Activated CD4-positive, CD25-positive, alpha-beta regulatory T cell treated with anti-CD3 and anti-CD28 coated beads, Interleukin-2, amount 50 U/mL, for 16 hours (primary cell): ENCODE data around the gene SULT4A1.
"Not testable (repeated sequence)": the region's sequence is repeated elsewhere in the genome, so short reads cannot be mapped to it uniquely, and the experiment has no call there.

Experiments
- DNase-seq: peaks from one replicate; pipeline ENCODE4 v3.0.0-alpha.2; 2020; ENCODE audit warnings: low read depth, low spot score

SULT4A1 gene

DNA sequence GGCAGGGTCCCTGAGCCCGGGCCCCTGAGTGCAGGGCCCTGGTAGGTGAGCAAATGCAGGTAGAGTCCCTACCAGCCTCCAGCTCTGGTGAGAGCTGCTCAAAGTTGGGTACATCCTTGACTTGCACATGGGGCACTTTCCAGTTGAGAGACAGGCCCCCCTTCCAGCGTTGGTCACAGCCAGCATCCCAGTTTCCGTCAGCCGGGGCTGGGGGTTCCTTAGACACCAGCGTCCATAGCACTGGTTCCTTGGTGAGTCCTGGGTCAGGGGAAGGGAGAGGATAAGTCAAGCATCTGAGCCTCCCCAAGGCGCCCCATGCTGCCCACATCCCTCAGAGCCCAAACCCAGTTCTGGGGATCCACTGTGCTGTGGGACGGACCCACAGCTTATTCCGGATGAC lies 23.9 kb upstream of the SULT4A1 start:
- DNase-seq = no peak

DNA sequence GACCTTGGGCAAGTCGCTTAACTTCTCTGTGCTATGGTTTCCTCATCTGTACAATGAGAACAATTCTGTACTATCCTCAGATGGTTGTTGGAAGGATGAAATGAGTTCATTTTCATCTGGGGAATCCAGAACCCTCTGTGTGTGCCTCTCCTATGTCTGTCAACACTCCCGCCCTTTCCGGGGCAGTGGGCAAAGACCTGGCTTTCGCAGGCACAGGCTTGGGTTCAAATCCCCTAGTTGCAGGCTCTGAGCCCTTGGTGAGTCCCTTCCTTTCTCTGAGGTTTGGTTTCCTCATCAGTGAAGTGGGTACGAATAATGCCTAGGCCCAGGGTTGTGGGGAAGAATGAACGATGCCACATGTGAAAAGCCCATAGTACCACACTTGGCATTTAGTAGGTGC lies 23.5 kb upstream of the SULT4A1 start:
- no peak for DNase-seq

DNA sequence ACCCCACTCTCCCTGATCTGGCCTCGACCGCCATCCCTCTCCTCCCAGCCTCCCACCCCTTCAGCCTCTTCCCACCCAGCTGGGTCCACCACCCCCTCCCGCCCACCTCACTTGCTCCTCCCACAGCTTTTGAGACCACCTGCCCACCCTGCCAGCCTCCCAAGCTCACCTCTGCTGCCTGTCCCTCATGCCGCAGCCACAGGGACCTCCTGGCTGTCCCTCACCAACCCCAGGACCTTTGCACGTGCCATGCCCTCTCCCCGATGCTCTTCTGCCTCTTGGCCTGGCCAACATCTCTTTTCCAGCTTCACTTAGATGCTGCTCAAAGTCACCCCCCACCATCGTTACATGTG lies 23.0 kb upstream of the SULT4A1 start:
- DNase-seq = no peak

- no peak for DNase-seq
These were observed 22.4 kb upstream of the SULT4A1 start for GRCh38 chr22:43884600-43885318.

- DNase-seq = no peak
These were observed 21.6 kb upstream of the SULT4A1 start for GRCh38 chr22:43883719-43884415.

DNA sequence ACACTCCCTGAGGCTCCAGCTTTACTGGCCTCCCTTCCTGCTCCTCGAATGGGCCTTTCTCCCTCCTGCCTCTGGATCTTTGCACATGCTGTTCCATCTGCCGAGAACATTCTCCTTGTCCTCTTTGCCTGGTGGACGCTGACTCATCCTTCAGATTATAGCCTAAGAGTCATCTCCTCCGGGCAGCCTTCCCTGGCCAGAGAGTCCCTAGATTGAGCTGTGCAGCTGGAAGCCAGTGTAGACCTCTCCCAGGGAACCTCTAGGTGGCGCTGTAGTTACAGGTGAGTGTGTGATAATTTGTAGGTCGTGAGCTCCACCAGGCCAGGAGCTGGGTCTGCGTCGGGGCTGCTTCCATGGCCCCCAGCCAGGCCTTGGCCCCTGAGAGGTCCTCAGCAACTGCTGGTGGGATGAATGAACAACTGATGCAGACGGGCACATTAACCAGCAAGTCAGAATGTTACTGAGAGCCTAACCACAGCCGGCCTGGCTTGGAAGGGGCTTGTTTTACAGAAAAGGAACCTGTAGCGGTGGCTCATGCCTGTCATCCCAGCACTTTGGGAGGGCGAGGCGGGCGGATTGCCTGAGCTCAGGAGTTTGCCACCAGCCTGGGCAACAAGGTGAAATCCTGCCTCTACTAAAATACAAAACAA lies 20.8 kb upstream of the SULT4A1 start:
- DNase-seq = no peak

DNA sequence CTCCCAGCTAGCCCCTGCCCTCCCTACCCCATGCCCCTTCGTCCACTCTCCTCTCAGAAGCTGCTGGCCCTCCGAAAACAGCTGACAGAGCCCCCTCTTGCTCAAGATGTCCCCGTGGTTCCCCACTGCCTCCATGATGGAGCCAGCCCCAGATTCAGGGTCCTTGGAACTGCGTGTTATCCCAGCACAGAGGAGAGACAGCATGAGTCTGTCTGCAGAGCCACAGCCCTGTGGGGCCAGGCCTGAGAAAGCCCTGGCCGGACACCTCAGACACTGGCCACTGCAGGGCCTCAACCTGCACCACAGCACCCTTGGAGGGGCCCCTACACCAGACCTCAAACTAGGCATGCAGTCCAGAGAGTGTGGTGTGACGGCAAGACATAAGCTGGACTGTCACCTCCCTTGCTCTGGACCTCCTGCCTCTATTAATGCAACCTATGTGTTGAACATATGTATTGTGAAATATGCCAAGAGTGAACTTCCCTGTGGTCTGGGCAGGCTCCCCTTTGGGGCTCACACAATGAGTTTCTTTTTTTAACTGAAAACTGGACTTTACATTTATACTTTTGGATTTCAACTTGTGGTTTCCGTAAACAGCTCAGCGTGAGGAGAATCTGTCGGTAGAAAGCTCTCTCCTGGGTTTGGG lies 19.9 kb upstream of the SULT4A1 start:
- DNase-seq = no peak

- no peak for DNase-seq
These were observed 19.1 kb upstream of the SULT4A1 start for GRCh38 chr22:43881091-43882061.

DNA sequence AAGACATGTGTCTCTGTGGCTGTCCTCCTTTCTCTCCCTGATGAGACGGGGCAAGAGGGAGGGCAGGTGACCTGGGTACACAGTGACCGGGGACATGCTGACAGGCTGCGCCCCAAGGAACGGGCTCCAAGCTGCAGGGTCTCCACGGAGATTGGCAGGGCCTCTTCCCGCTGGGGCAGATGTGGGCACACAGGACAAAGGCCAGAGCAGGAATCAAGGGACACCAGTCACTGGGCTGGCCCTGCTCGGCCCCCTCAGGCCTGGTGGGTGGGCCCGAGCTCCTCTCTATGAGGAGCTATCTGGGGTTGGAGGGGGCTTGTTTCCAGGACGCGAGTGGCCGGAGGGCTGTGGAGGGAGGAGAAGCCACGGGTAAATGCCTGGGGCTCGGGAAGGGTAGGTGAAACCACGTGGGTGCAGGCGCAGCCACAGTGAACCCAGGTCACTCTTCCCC lies 18.3 kb upstream of the SULT4A1 start:
- DNase-seq = no peak

- no peak for DNase-seq
These were observed 17.7 kb upstream of the SULT4A1 start for GRCh38 chr22:43879901-43880540.

- DNase-seq = no peak
These were observed 16.7 kb upstream of the SULT4A1 start for GRCh38 chr22:43878831-43879550.

GRCh38 chr22:43878079-43878795 lies 15.9 kb upstream of the SULT4A1 start:
- DNase-seq = no peak

DNA sequence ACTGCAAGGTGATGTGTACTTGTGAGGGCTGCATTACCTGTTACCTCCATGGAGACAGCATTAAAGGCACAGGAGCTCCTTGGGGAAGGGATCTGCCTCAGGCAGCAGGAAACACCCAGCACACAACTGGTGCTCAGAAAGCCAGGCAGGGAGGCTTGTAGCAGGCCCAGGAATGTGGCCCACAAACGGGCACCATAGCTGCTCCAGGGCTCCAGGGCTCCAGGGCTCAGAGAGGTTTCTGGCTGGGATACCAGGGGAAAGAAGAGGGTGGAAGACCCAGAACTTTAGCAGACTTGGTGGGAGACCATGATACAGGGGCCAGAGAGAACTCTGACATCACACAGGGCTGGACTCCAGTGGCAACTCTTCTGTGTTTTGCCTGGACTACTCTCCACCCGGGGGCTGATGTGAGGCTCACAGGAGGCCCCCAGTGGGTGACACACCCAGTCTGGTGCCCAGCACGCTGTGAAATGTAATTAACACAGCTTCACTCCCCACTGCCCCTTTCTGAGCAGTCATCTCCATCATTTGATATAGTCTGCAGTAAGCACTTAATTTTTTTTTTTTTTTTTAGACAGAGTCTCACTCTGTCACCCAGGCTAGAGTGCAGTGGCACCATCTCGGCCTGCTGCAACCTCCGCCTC lies 14.7 kb upstream of the SULT4A1 start:
- DNase-seq = no peak

DNA sequence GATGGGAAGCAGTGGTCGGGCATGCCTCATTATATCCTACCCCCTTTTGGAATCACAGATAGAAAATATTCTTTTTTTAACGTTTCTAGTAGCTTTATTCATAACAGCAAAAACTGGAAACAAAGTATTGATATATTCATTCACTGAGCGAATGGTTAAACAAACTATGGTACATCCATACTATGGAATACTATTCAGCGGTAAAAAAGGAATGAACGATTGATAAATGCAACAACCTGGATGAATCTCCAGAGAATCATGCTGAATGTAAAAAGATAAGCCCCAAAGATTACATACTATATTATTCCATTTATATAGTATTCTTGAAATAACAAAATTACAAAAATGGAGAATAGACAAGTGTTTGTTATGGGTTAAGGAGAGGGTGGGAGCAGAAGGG lies 7.5 kb upstream of the SULT4A1 start:
- no peak for DNase-seq

GRCh38 chr22:43869001-43869400 lies 6.7 kb upstream of the SULT4A1 start:
- not testable (repeated sequence) for DNase-seq

GRCh38 chr22:43867839-43868635 lies 5.7 kb upstream of the SULT4A1 start:
- DNase-seq = no peak

GRCh38 chr22:43862882-43863202 lies 529 bp upstream of the SULT4A1 start:
- no peak for DNase-seq

GRCh38 chr22:43861529-43861928 lies 784 bp downstream of the SULT4A1 start:
- DNase-seq = no peak
